Smooth muscle cell (in vitro differentiated cells): ENCODE data around the gene ANKRD33B. TPM values are rescaled to one million over a fixed set of nuclear protein-coding genes. Genes with fewer than 3 reads are reported as not detected.

ENCODE experiments used
- DNase-seq: peaks from one replicate; lab custom pipeline; 2025; ENCODE audit not compliant: unreplicated experiment; lab: John Stamatoyannopoulos, UW
- H2AFZ ChIP-seq: fragments of 200-600 bp; sonication (generic); 2 replicates; pipeline ENCODE4 v1.6.0; 2016; ENCODE audit warnings: antibody characterized with exemption, low read depth, mild to moderate bottlenecking
- H3F3A ChIP-seq: fragments of 200-600 bp; sonication (generic); 2 replicates; pipeline ENCODE4 v1.6.0; 2017; ENCODE audit warnings: antibody characterized with exemption, low read depth
- H3K27ac ChIP-seq: fragments of 200-600 bp; sonication (generic); 2 replicates; pipeline ENCODE4 v1.5.1; 2016; ENCODE audit warnings: low read depth, mild to moderate bottlenecking
- H3K27me3 ChIP-seq: fragments of 200-600 bp; sonication (generic); 2 replicates; pipeline ENCODE4 v1.6.1; 2016; ENCODE audit warnings: low read depth, mild to moderate bottlenecking
- H3K36me3 ChIP-seq: fragments of 200-600 bp; sonication (generic); 2 replicates; pipeline ENCODE4 v1.5.1; 2016; ENCODE audit warnings: low read depth
- H3K4me1 ChIP-seq: fragments of 200-600 bp; sonication (generic); 2 replicates; pipeline ENCODE4 v1.5.1; 2016; ENCODE audit warnings: low read depth
- H3K4me2 ChIP-seq: fragments of 200-600 bp; sonication (generic); 2 replicates; pipeline ENCODE4 v1.6.0; 2016; ENCODE audit warnings: mild to moderate bottlenecking
- H3K4me3 ChIP-seq: fragments of 200-600 bp; sonication (generic); 2 replicates; pipeline ENCODE4 v1.5.1; 2016; ENCODE audit warnings: mild to moderate bottlenecking
- H3K79me2 ChIP-seq: fragments of 200-600 bp; sonication (generic); 2 replicates; pipeline ENCODE4 v1.6.0; 2016; ENCODE audit warnings: low read depth, mild to moderate bottlenecking
- H3K9ac ChIP-seq: fragments of 200-600 bp; sonication (generic); 2 replicates; pipeline ENCODE4 v1.6.0; 2016; ENCODE audit warnings: low read depth
- H3K9me3 ChIP-seq: fragments of 200-600 bp; sonication (generic); replicated peaks from 2 replicates; pipeline ENCODE4 v1.5.1; 2016; ENCODE audit warnings: low read depth
- H4K20me1 ChIP-seq: fragments of 200-600 bp; sonication (generic); 2 replicates; pipeline ENCODE4 v1.6.0; 2016; ENCODE audit warnings: low read depth
- WGBS: methylation state at CpG from one replicate; pipeline ENCODE4 v1.1.7; 2016; ENCODE audit warnings: low lambda C conversion rate; 5-methylcytosine and 5-hydroxymethylcytosine counted together
- polyA plus RNA-seq: library from polyadenylated mRNA; unstranded; fragments of >200 nt; fragmentation: Nextera tagmentation; extraction: Ambion mirVana; gene quantifications from 2 replicates; pipeline ENCODE4 v1.2.1, GENCODE V29; 2016
- total RNA-seq: library from RNA; depleted of rRNA; stranded (reverse); fragments of >200 nt; gene quantifications from 2 replicates; pipeline ENCODE4 v1.2.3, GENCODE V29; 2014
- TF ChIP-seq, protein P1 (sequence below): fragments of 200-600 bp; sonication (generic); IDR thresholded peaks from 2 replicates; pipeline ENCODE4 v1.5.1; 2017; ENCODE audit warnings: borderline replicate concordance, mild to moderate bottlenecking, antibody characterized with exemption; ENCODE audit not compliant: insufficient read depth, poor library complexity, severe bottlenecking

Gene ANKRD33B
- total and polyA plus RNA-seq, 2 experiments from 2014 or later = 1.2 to 2.2 TPM

- H2AFZ ChIP-seq = no peak overlapping the region
- H3K4me1 ChIP-seq = no peaks in the 10 kb centered on the region
- H3K27me3 ChIP-seq = no peaks in the 10 kb centered on the region
- H3F3A ChIP-seq = no peaks in the 10 kb centered on the region
- H3K36me3 ChIP-seq = no peaks in the 10 kb centered on the region
- H3K9me3 ChIP-seq = no peaks in the 10 kb centered on the region
- no peak overlapping the region for H3K4me3 ChIP-seq
- TF ChIP-seq, protein P1, sequence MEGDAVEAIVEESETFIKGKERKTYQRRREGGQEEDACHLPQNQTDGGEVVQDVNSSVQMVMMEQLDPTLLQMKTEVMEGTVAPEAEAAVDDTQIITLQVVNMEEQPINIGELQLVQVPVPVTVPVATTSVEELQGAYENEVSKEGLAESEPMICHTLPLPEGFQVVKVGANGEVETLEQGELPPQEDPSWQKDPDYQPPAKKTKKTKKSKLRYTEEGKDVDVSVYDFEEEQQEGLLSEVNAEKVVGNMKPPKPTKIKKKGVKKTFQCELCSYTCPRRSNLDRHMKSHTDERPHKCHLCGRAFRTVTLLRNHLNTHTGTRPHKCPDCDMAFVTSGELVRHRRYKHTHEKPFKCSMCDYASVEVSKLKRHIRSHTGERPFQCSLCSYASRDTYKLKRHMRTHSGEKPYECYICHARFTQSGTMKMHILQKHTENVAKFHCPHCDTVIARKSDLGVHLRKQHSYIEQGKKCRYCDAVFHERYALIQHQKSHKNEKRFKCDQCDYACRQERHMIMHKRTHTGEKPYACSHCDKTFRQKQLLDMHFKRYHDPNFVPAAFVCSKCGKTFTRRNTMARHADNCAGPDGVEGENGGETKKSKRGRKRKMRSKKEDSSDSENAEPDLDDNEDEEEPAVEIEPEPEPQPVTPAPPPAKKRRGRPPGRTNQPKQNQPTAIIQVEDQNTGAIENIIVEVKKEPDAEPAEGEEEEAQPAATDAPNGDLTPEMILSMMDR = no peak
- WGBS = 95% methylated on average over 4 of the region's 4 CpGs
- no peak overlapping the region for H3K4me2 ChIP-seq
- no peak for DNase-seq
- H4K20me1 ChIP-seq = no peaks in the 10 kb centered on the region
- H3K9ac ChIP-seq = no peak overlapping the region
- no peak overlapping the region for H3K27ac ChIP-seq
- no peaks in the 10 kb centered on the region for H3K79me2 ChIP-seq
Measured at GRCh38 chr5:10658265-10658664, 94.4 kb downstream of the ANKRD33B start.

GRCh38 chr5:10660135-10660534, 96.3 kb downstream of the ANKRD33B start:
- no peaks in the 10 kb centered on the region for H3K79me2 ChIP-seq
- no peaks in the 10 kb centered on the region for H3K27me3 ChIP-seq
- no peak overlapping the region for H2AFZ ChIP-seq
- H3K4me2 ChIP-seq = no peak overlapping the region
- H3F3A ChIP-seq = no peaks in the 10 kb centered on the region
- DNase-seq = no peak
- no peaks in the 10 kb centered on the region for H4K20me1 ChIP-seq
- no peaks in the 10 kb centered on the region for H3K4me1 ChIP-seq
- H3K36me3 ChIP-seq = no peaks in the 10 kb centered on the region
- no peak overlapping the region for H3K4me3 ChIP-seq
- no peak overlapping the region for H3K27ac ChIP-seq
- no peak overlapping the region for H3K9ac ChIP-seq
- no peaks in the 10 kb centered on the region for H3K9me3 ChIP-seq
- 93% methylated on average over 3 of the region's 3 CpGs for WGBS
- TF ChIP-seq, protein P1 = no peak

- 94% methylated on average over 15 of the region's 15 CpGs for WGBS
- TF ChIP-seq, protein P1 = no peak
- no peak for DNase-seq
- Histone ChIP-seq H2AFZ (no peak overlapping the region), H3K27ac (no peak overlapping the region), H3F3A (no peaks in the 10 kb centered on the region), H4K20me1 (no peaks in the 10 kb centered on the region), H3K4me3 (no peak overlapping the region), H3K4me1 (no peaks in the 10 kb centered on the region), H3K79me2 (no peaks in the 10 kb centered on the region), H3K4me2 (no peak overlapping the region), H3K9ac (no peak overlapping the region), H3K27me3 (no peaks in the 10 kb centered on the region), H3K36me3 (no peaks in the 10 kb centered on the region), H3K9me3 (no peaks in the 10 kb centered on the region)
Measured at GRCh38 chr5:10660720-10661387, 97.0 kb downstream of the ANKRD33B start.

DNA sequence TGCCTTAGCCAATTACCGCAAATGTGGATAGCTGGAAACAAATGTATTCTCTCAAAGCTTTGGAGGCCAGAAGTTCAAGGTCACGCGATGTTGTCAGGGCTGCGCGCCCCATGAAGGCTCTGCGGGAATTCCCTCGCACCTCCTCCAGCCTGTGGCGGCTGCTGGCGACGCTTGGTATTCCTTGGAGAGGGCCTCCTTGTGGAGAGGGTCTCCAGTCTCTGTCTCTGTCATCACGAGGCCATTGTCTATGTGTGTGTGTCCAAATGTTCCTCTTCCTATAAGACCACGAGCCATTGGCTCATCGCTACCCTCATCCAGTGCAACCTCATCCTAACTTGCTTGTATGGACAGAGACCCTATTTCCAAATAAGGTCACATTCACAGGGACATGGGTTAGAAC, 97.5 kb downstream of the ANKRD33B start:
- Histone ChIP-seq H3K9me3 (no peaks in the 10 kb centered on the region), H3F3A (no peaks in the 10 kb centered on the region), H3K36me3 (no peaks in the 10 kb centered on the region), H3K9ac (no peak overlapping the region), H3K27me3 (no peaks in the 10 kb centered on the region), H3K4me2 (no peak overlapping the region), H3K27ac (no peak overlapping the region), H3K79me2 (no peaks in the 10 kb centered on the region), H4K20me1 (no peaks in the 10 kb centered on the region), H2AFZ (no peak overlapping the region), H3K4me1 (no peaks in the 10 kb centered on the region), H3K4me3 (no peak overlapping the region)
- 94% methylated on average over 13 of the region's 13 CpGs for WGBS
- TF ChIP-seq, protein P1 = no peak
- no peak for DNase-seq
